ENCODE results near the gene PRDX5. TPM values are rescaled to one million over a fixed set of nuclear protein-coding genes. Genes with fewer than 3 reads are reported as not detected.

The PRDX5 gene
- total and polyA plus RNA-seq, 9 of the 15 experiments (the other 6 are each of a cell fraction or from before 2014, with no cell fraction given), result 40.8 to 327 (median 204) TPM

DNA sequence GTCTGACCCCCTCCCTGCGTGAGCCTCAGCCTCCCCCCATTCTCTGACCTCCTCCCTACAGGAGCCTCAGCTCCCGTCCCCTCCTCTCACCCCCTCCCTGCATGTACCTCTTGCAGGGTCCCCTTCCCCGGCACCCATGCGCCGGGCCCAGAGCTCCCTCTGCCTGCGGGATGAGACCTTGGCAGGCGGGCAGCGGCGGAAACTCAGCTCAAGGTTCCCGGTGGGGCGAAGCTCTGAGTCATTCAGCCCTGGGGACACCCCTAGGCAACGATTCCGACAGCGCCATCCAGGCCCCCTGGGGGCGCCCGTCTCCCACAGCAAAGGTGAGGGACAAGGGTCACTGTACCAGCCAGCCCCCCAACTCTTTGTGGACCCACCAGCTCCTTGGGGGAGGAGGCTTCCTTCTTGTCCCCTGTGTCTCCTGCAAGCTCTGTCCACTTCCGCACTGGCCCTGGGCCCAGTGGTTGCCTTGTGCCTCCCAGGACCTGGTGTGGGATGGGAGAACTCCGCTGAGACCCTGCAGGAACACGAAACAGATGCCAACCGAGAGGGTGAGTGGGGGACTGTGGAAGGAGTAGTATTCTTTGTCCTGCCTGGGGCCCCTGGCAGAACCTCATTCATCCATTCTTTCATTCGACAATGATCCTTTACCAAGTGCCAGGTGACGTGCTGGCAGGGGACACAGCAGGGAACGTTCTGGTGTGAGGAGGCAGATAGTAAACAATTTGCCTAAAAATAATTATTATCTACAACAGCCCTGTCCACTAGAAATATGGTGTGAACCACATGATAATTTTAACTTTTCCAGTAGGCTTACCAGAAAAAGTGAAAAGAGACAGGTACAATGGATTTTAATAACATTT lies 37.4 kb downstream of the PRDX5 start (continued):
- TF ChIP-seq, protein P1, sequence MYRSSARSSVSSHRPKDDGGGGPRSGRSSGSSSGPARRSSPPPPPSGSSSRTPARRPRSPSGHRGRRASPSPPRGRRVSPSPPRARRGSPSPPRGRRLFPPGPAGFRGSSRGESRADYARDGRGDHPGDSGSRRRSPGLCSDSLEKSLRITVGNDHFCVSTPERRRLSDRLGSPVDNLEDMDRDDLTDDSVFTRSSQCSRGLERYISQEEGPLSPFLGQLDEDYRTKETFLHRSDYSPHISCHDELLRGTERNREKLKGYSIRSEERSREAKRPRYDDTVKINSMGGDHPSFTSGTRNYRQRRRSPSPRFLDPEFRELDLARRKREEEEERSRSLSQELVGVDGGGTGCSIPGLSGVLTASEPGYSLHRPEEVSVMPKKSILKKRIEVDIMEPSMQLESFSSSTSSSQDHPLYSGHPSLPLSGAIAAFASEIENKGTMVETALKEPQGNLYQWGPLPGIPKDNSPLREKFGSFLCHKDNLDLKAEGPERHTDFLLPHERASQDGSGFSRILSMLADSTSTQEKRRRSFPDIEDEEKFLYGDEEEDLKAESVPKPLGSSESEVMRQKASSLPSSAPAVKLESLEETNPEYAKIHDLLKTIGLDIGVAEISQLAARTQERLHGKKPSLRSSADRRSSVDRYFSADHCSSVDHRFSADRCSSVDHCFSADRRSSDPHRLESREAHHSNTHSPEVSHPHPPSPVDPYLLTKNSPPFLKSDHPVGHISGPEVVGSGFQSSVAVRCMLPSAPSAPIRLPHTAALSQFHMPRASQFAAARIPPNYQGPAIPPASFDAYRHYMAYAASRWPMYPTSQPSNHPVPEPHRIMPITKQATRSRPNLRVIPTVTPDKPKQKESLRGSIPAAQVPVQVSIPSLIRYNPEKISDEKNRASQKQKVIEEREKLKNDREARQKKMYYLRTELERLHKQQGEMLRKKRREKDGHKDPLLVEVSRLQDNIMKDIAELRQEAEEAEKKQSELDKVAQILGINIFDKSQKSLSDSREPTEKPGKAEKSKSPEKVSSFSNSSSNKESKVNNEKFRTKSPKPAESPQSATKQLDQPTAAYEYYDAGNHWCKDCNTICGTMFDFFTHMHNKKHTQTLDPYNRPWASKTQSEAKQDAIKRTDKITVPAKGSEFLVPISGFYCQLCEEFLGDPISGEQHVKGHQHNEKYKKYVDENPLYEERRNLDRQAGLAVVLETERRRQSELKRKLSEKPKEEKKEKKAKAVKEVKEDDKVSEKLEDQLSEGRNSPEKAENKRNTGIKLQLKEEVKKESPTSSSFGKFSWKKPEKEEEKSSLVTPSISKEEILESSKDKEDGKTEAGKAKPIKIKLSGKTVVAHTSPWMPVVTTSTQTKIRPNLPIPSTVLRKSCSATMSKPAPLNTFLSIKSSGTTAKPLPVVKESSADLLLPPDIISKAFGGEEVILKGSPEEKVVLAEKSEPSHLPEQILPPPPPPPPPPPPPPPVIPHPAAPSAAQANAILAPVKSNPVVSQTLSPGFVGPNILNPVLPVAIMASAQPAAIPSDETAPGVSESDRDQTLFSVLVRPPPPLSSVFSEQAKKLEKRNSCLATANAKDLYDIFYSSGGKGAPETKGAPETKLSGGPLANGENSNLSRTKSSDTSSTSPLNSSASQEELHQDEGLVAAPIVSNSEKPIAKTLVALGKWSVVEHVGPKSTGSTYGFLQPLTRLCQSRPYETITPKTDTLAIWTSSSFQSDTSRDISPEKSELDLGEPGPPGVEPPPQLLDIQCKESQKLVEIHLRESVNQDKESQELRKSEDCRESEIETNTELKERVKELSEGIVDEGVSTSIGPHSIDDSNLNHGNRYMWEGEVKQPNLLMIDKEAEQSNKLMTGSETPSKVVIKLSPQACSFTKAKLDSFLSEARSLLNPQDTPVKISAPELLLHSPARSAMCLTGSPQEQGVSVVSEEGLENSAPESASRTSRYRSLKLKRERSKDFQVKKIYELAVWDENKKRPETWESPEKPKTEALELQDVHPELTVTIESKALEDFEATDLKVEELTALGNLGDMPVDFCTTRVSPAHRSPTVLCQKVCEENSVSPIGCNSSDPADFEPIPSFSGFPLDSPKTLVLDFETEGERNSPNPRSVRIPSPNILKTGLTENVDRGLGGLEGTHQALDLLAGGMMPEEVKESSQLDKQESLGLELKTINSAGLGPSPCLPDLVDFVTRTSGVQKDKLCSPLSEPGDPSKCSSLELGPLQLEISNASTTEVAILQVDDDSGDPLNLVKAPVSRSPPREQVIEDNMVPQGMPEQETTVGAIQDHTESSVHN (IDR thresholded peaks at IDR 0.05; ENCODE audit: borderline replicate concordance in 1 of 2, low read depth in 1 of 2), result no peak
- TF ChIP-seq ZEB2 (IDR thresholded peaks at IDR 0.05) (no peak), ZBTB34 (CRISPR knock-in tag; IDR thresholded peaks at IDR 0.05) (no peak), CTCFL (IDR thresholded peaks at IDR 0.05; ENCODE audit: borderline replicate concordance, insufficient read depth, low read depth, low read length, poor library complexity, severe bottlenecking) (peak; percentile 97), NR1H2 (CRISPR knock-in tag; IDR thresholded peaks at IDR 0.05) (no peak), ZZZ3 (IDR thresholded peaks at IDR 0.05) (no peak), ATF3 (IDR thresholded peaks at IDR 0.05) (peak; percentile 90), ATF3 (CRISPR knock-in tag; conservative IDR thresholded peaks at IDR 0.05) (peak; percentile 81; the same call in 1 of the 2 replicates), MCM2 (IDR thresholded peaks at IDR 0.05; ENCODE audit: low read depth) (no peak), NCOA4 (IDR thresholded peaks at IDR 0.05; ENCODE audit: partially characterized antibody) (no peak)
- TF ChIP-seq, protein P2, sequence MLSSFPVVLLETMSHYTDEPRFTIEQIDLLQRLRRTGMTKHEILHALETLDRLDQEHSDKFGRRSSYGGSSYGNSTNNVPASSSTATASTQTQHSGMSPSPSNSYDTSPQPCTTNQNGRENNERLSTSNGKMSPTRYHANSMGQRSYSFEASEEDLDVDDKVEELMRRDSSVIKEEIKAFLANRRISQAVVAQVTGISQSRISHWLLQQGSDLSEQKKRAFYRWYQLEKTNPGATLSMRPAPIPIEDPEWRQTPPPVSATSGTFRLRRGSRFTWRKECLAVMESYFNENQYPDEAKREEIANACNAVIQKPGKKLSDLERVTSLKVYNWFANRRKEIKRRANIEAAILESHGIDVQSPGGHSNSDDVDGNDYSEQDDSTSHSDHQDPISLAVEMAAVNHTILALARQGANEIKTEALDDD (IDR thresholded peaks at IDR 0.05), result no peak
